ENCODE results near the gene CASKIN2. TPM values are rescaled to one million over a fixed set of nuclear protein-coding genes. Genes with fewer than 3 reads are reported as not detected.
A peak's percentile ranks its signal among the peaks of the same experiment; 100 is the strongest.

Gene CASKIN2
- polyA plus RNA-seq, 6 donors from 2014 or later = 0.29 TPM; not detected in 5

DNA sequence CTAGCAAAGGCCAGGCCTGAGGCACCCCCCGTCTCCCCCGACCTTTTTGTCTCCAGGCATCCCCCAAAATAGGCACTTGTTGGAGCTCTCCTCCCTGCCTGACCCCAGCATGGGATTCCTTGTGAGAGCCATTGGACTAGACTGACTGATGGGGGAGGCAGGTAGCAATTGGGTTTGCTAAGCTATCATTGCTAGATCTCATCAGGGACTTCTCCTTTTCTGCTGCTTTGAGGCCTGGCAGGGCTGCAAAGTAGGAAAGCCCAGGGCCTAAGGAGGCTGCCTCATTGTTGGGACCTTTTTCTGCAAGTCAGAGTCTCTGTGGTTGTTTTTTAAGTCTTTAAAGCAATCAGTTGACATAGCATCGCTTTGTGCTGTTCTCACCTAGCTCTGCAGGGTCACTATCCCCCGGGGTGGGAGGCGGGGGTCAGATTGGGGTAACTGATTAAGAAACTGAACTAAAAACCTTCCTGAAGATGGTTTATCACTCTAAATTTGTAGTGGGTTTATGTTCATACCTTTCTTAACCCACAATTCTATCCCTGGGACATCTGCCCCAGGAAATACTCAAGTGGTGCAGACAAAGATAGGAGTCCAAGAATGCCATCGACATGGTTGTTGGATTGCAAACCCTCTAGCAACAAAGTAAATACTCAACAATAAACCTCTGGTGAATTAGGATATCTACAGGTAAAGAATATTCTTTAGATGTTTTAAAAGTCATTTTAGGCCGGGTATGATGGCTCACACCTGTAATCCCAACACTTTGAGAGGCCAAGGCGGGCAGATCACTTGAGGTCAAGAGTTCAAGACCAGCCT is 38.2 kb upstream of the CASKIN2 start:
- no peak overlapping the region for H3K27ac Mint-ChIP-seq
- no peaks in the 10 kb centered on the region for H3K4me1 Mint-ChIP-seq
- DNase-seq (no peak), ATAC-seq (ENCODE audit: low read depth in 2 of 2) (no peak)
- H3K36me3 Mint-ChIP-seq = no peaks in the 10 kb centered on the region
- H3K4me3 Mint-ChIP-seq = no peak overlapping the region
- H3K27me3 Mint-ChIP-seq = no peaks in the 10 kb centered on the region
- no peaks in the 10 kb centered on the region for H3K9me3 Mint-ChIP-seq

DNA sequence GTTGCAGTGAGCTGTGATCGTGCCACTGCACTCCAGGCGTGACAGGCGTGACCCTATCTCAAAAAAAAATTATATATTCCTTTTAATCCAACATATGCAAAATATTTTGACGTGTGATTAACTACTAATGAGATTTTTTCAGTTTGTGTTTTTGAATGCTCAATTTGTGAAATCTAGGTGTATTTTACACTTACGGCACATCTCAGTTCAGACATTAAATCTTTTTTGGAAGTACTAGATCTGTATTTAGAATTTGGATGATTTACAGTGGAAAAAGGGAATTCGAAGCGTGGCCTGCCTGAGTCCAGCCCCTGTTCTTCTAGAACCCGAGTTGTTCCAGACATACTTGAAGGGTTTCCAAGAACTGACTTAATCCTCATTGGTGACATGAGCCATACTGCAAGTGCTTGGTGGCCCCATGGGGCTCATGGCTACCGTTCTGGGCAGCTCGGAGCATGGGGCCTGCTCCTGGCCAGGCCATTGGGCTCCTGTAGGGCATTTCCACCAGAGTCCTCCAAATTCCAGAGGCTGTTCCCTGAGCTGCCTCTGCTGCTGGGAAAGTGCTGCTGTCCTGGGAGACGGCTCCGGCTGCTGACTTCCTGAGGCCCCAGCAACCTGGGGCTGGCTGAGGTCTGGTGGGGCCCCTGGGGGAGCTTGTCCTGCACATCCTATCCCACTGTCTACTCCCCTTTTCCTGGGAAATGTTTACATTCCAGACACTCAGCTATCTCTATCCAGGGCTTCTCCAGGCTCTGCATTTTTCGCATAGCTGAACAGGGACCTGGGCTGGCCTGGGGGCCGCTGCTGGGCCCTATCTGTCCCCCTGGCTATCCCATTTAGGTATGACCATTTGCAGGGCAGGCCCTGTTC is 37.3 kb upstream of the CASKIN2 start:
- H3K36me3 Mint-ChIP-seq = no peaks in the 10 kb centered on the region
- H3K27me3 Mint-ChIP-seq = no peaks in the 10 kb centered on the region
- H3K27ac Mint-ChIP-seq = no peak overlapping the region

DNA sequence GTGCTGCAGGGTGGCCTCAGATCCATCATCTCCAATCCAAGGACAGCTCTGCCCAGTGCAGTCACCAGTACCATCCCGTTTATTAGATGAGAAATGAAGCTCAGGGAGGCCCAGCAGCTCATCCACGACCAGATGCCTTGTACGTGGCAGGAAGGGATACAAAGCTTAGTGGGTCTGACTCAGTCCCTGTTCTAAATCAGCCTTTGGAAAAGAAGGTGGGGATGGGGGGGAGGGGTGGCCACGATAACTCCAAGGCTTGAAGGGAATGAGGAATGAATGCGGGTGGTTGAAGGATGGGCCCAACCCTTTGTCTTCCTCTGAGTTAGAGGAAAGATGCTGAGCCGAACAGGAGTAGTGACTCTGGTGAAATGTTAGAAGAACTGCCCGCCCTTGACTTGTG is 35.9 kb upstream of the CASKIN2 start:
- no peaks in the 10 kb centered on the region for H3K36me3 Mint-ChIP-seq
- no peak for DNase-seq
- no peaks in the 10 kb centered on the region for H3K4me1 Mint-ChIP-seq
- no peak for ATAC-seq (ENCODE audit: low read depth in 2 of 2)
- H3K4me3 Mint-ChIP-seq = no peak overlapping the region
- no peaks in the 10 kb centered on the region for H3K9me3 Mint-ChIP-seq
- H3K27me3 Mint-ChIP-seq = no peaks in the 10 kb centered on the region
- H3K27ac Mint-ChIP-seq = no peak overlapping the region

More for the DNA sequence above, 37.3 kb upstream of the CASKIN2 start:
- no peaks in the 10 kb centered on the region for H3K9me3 Mint-ChIP-seq
- no peaks in the 10 kb centered on the region for H3K4me1 Mint-ChIP-seq
- no peak for ATAC-seq (ENCODE audit: low read depth in 2 of 2)
- no peak overlapping the region for H3K4me3 Mint-ChIP-seq
- no peak for DNase-seq

DNA sequence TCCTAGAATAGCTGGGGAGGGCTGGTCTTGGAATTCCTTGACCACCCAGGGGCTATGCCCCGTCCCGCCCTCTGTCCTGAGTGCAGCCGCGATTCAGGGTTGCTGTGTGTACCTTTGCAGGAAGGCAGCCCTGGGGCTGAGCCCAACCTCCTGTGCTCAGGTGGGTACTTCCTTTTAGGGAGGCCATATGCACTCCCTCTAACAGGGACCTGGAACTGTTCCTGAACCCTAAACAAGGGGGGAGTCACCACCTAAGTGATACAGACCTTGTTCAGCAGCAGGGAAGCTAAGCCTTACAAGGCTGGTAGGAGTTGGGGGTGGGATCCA is 34.8 kb upstream of the CASKIN2 start:
- Mint-ChIP-seq H3K36me3 (no peaks in the 10 kb centered on the region), H3K27ac (no peak overlapping the region), H3K4me1 (no peaks in the 10 kb centered on the region), H3K4me3 (no peak overlapping the region), H3K9me3 (no peaks in the 10 kb centered on the region), H3K27me3 (no peaks in the 10 kb centered on the region)
- DNase-seq = no peak
- no peak for ATAC-seq (ENCODE audit: low read depth in 2 of 2)

DNA sequence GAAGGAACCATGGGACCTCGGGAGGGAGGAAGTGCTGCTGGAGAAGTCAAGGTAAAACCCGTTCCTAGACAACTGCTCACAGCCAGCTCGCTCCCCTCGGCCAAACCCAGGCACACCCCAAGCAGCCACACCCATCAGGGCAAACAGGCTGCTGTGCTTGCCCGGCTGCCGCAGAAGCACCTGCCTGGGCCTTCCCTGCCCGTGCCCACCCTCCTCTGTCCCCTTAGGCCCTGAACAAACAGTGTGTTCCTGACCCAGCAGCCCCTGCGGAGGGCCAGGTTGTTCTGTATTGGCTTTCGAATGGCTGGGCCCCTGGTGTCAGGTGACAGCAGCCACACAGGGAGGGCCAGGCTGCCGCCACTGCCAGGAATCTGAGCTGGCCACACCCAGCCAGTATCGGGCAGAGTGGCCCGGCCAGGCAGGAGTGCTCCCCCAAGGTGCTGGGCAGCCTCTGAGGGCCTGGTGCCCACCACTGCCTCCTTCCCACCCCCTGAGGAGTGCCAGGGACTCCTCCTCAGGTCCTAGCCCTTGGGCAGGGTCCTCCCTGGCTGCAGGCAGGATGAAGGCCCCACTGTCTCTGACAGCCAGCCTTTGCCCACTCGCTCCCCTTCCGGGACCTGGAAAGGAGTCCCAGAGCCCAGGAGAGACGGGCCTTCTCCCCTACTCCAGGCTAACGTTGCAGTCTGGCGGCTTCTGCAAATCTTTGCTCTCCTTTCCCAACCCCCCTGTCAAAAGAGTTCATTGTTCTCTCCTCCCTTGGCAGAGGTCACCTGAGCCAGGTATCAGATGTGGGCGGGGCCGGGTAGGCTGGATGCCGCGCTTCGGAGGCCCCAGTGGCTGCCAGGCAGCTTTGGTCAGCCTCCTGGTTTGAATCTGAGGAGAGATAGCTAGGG is 34.2 kb upstream of the CASKIN2 start:
- H3K4me3 Mint-ChIP-seq = no peak overlapping the region
- no peak for DNase-seq

DNA sequence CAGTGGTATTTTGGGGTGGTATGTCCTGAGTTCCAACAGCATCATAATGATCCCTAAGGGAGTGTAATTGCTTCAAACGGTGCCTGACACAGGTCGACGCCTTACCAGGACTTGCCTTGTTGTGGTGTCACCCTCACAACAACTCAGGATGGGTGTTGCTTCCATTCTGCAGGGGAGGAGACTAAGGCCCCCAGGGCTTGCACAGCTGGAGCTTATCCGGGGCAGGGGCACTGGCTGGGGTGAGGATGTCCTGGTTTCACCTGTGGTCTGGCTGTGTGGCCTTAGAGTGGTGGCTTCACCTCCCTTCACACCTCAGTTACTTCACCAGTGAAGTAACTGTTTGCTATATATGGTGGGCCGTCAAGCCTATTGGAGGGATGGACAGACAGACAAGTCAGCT is 33.5 kb upstream of the CASKIN2 start:
- Mint-ChIP-seq H3K4me1 (no peaks in the 10 kb centered on the region), H3K9me3 (no peaks in the 10 kb centered on the region), H3K36me3 (no peaks in the 10 kb centered on the region), H3K4me3 (no peak overlapping the region), H3K27ac (no peak overlapping the region), H3K27me3 (no peaks in the 10 kb centered on the region)
- ATAC-seq (ENCODE audit: low read depth in 2 of 2) (no peak), DNase-seq (no peak)

More for the DNA sequence above, 34.2 kb upstream of the CASKIN2 start:
- no peak for ATAC-seq (ENCODE audit: low read depth in 2 of 2)
- Mint-ChIP-seq H3K27me3 (no peaks in the 10 kb centered on the region), H3K4me1 (no peaks in the 10 kb centered on the region), H3K27ac (no peak overlapping the region), H3K9me3 (no peaks in the 10 kb centered on the region), H3K36me3 (no peaks in the 10 kb centered on the region)

DNA sequence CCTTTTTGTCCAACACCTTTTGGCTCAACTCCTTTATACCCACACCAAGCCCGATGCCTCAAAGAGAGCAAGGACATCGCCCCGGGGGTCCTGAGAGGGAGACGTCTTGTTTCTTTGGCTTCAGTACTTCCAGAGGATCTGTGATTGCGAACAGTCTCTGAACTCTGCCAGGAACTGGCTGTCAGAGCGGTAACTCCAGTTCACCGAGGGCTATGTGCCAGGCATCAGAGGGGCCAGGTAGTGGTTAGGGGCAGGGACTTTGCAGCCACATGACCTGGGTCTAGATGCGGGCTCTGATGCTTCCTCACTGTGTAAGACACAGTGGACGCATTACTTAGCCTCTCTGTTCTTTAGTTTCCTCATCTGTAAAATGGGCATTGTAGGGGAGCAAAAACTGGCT is 31.8 kb upstream of the CASKIN2 start:
- H3K27me3 Mint-ChIP-seq = no peaks in the 10 kb centered on the region
- no peak for ATAC-seq (ENCODE audit: low read depth in 2 of 2)
- H3K4me3 Mint-ChIP-seq = no peak overlapping the region
- no peak for DNase-seq
- peaks cover 0 to 1% (median 0%) of the 10 kb centered on the region in 3 donors for H3K4me1 Mint-ChIP-seq
- no peaks in the 10 kb centered on the region for H3K9me3 Mint-ChIP-seq
- no peak overlapping the region for H3K27ac Mint-ChIP-seq
- H3K36me3 Mint-ChIP-seq = no peaks in the 10 kb centered on the region

DNA sequence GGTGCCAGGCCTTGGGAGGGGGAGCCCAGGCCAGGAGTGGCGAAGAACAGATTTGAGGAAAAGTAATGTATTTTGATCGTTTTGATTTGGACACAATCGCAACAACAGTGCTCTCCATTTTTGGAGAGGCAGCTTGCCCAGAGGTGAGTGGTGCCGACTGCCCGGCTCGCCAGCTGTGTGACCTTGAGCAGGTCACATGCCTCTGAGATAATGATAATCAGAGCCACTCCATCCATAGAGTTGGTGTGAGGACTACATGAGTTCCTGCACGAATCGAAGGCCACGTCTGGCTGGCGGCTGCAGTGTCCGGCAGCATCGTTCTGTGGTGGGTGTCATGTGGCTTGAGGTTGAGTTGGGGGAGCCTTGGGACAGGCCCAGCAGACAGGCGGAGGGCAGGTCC is 30.8 kb upstream of the CASKIN2 start:
- ATAC-seq (ENCODE audit: low read depth in 2 of 2) (no peak), DNase-seq (no peak)
- Mint-ChIP-seq H3K4me3 (no peak overlapping the region), H3K9me3 (no peaks in the 10 kb centered on the region), H3K27ac (no peak overlapping the region), H3K4me1 (peaks cover 0 to 3% (median 0%) of the 10 kb centered on the region in 3 donors), H3K27me3 (no peaks in the 10 kb centered on the region), H3K36me3 (no peaks in the 10 kb centered on the region)

DNA sequence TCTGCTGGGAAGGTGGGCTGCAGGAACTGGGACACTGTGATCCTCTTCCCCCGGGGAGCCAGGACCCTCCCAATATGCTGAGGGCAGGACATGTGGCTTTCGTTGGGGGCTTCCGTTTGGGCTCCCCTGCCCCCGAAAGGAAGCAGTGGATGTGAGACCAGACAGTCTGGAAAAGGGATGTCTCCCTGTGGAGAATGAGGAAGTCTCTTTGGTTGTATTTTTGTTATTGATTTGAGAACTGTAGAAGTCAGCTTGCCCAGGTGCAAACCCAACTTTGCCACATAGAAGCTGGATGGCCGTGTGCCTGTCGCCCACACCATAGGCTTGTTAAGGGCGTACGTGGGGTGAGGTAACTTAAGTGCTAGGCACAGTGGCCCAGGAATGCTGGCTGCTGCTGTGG is 28.9 kb upstream of the CASKIN2 start:
- Mint-ChIP-seq H3K27me3 (no peaks in the 10 kb centered on the region), H3K27ac (peak overlapping the region in 1 of 6 donors; percentile 45), H3K9me3 (no peaks in the 10 kb centered on the region), H3K4me1 (peaks cover 0 to 3% (median 0%) of the 10 kb centered on the region in 3 donors), H3K36me3 (no peaks in the 10 kb centered on the region), H3K4me3 (no peak overlapping the region)
- DNase-seq = no peak
- no peak for ATAC-seq (ENCODE audit: low read depth in 2 of 2)

DNA sequence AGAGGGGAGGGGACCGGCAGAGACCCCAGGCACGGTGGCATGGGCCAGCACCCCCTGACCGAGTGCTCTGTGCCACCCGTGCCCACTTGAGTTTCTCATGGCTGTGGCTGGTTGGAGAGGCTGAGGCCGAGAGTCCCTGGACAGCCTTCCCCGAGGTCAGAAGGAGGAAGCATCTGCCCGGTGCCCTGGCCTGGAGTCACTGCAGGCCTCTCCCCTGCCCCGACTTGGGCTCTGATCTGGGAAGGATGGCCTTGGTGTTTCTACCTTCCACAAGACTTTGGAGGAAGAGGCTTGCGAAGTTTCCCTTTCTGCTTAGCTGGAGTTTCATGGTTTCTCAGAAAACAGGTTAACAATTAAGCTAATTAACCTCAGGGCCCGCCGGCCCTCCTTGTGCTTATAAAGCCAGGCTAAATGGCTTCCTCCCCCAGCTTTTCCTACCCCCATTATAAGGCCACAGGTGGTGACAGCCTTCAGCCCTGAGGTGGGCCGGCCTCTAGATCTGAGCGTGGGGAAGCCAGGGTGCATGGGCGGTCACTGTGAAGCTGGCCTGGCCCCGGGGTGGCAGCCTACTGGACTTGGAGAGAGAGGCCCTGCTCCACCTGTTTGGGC is 27.5 kb upstream of the CASKIN2 start:
- ATAC-seq (ENCODE audit: low read depth in 2 of 2) = no peak
- H3K27me3 Mint-ChIP-seq = no peaks in the 10 kb centered on the region

DNA sequence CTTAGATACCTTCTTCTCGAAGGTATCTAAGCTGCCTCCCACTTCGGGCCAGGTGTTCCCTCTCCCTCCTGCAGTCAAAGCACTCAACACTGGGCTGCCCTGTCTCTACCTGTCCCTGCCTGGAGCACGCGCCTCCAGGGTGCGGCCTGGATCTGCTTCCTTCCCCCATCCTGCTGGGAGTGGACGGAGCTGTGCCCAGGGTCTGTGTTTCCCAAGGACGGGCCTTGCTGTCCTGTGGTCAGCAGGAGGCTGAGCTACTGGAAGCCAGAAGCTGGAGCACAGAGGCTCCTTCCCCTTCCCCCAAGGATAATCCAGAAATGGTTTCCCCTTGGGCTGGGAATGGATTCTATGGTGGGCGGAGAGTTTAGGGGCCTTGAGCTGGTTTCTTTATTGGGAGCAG is 26.9 kb upstream of the CASKIN2 start:
- Mint-ChIP-seq H3K36me3 (no peaks in the 10 kb centered on the region), H3K27me3 (no peaks in the 10 kb centered on the region), H3K27ac (peak overlapping the region in 1 of 6 donors; percentile 8), H3K9me3 (no peaks in the 10 kb centered on the region), H3K4me1 (peaks cover 0 to 3% (median 0%) of the 10 kb centered on the region in 3 donors), H3K4me3 (no peak overlapping the region)
- ATAC-seq (ENCODE audit: low read depth in 2 of 2) (no peak), DNase-seq (no peak)

More for the DNA sequence above, 27.5 kb upstream of the CASKIN2 start:
- no peak for DNase-seq
- Mint-ChIP-seq H3K4me3 (no peak overlapping the region), H3K9me3 (no peaks in the 10 kb centered on the region), H3K36me3 (no peaks in the 10 kb centered on the region), H3K27ac (no peak overlapping the region), H3K4me1 (peaks cover 0 to 3% (median 0%) of the 10 kb centered on the region in 3 donors)

DNA sequence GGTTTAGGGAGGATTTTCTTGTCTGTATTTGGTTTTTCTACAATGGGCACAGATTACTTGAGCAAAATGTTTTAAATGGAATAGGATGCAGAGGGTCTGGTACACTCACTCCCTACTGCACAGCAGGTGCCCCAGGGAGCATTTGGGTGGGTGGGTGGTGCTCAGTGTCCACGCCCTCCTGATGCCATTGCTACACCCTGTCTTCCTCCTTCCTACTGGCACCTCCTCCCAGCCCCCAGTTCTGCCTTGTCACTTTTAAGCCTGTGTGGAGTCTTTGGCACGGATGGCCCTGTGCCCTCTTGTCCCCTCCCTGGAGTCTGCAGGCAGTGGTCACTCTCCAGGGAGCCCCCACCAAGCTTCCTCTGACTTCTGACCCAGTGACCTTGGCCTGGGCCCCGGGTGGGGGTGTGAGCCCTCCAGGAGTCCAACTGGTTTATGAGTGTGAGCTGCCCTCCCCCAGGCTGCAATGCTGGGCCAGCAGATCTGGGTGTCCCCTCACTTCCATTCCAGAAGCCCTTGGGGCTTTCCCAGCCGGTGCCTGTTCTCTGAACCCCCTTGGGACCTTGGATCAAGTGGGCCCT is 25.7 kb upstream of the CASKIN2 start:
- H3K4me1 Mint-ChIP-seq = peaks cover 0 to 3% (median 0%) of the 10 kb centered on the region in 3 donors
- no peak overlapping the region for H3K4me3 Mint-ChIP-seq
- H3K9me3 Mint-ChIP-seq = no peaks in the 10 kb centered on the region
- no peaks in the 10 kb centered on the region for H3K36me3 Mint-ChIP-seq
- ATAC-seq (ENCODE audit: low read depth in 2 of 2) = no peak
- no peaks in the 10 kb centered on the region for H3K27me3 Mint-ChIP-seq
- H3K27ac Mint-ChIP-seq = peak overlapping the region in 1 of 6 donors; percentile 49
- DNase-seq = no peak

Data from naive B cell (primary cell).